HEK293 (cell line): Measurements from ENCODE around the gene CSTPP1.

ENCODE experiments used
- CTCF ChIA-PET: fragments of 350-600 bp; formaldehyde crosslinking; extraction: SDS; loops from one replicate; lab custom pipeline; 2021; ENCODE audit warnings: antibody characterized with exemption; lab: Yijun Ruan, JAX
- POLR2A ChIA-PET: fragments of 300-600 bp; formaldehyde crosslinking; extraction: SDS; loops from one replicate; lab custom pipeline; 2020; ENCODE audit warnings: antibody characterized with exemption, inconsistent platforms; lab: Yijun Ruan, JAX
- H3K27ac ChIP-seq: fragments of 200-500 bp; sonication (Bioruptor generic); 2 replicates; pipeline ENCODE4 v1.5.1; 2014; ENCODE audit warnings: low read depth, low read length, control low read depth, inconsistent platforms; ENCODE audit errors: extremely low read depth
- H3K36me3 ChIP-seq, 2 experiments: fragments of 200-500 bp in 1 of 2; sonication (Bioruptor generic) in 1 of 2; 1 replicate in 1 of 2; 2 replicates in 1 of 2; pipeline ENCODE4 v1.5.1; 2014 to 2017; ENCODE audit warnings: inconsistent platforms in 2 of 2, low read length in 2 of 2; ENCODE audit not compliant: control insufficient read depth in 2 of 2, insufficient read depth in 1 of 2
- H3K4me1 ChIP-seq: fragments of 200-500 bp; sonication (Bioruptor generic); 2 replicates; pipeline ENCODE4 v1.5.1; 2014; ENCODE audit warnings: mild to moderate bottlenecking, low read length, inconsistent platforms; ENCODE audit not compliant: control insufficient read depth, insufficient read depth
- H3K4me3 ChIP-seq: 2 replicates; pipeline ENCODE4 v1.5.1; 2011; ENCODE audit warnings: low read depth, mild to moderate bottlenecking, control low read depth, low read length, moderate library complexity
- H3K9me3 ChIP-seq: fragments of 200-500 bp; sonication (Bioruptor generic); 2 replicates; pipeline ENCODE4 v1.5.1; 2014; ENCODE audit warnings: low read depth, low read length, inconsistent platforms; ENCODE audit not compliant: control insufficient read depth, insufficient read depth
- FEZF1 ChIP-seq: fragments of 450-650 bp; formaldehyde crosslinking; IDR thresholded peaks from 2 replicates; pipeline ENCODE4 v1.5.1; 2016; ENCODE audit warnings: missing biosample characterization, missing genetic modification characterization
- GLI2 ChIP-seq: fragments of 450-650 bp; formaldehyde crosslinking; IDR thresholded peaks from 2 replicates; pipeline ENCODE4; 2017; ENCODE audit warnings: missing biosample characterization, missing genetic modification characterization, low read depth, borderline replicate concordance
- GLI4 ChIP-seq: fragments of 450-650 bp; formaldehyde crosslinking; IDR thresholded peaks from 2 replicates; pipeline ENCODE4 v1.5.1; 2016; ENCODE audit warnings: missing biosample characterization, missing genetic modification characterization
- HOXA7 ChIP-seq: sonication (generic); formaldehyde crosslinking; IDR thresholded peaks from 2 replicates; pipeline ENCODE4 v1.8.1; 2022; ENCODE audit warnings: missing genetic modification reagents, borderline replicate concordance
- KLF1 ChIP-seq: fragments of 450-650 bp; formaldehyde crosslinking; IDR thresholded peaks from 2 replicates; pipeline ENCODE4 v1.5.1; 2016; ENCODE audit warnings: missing biosample characterization, missing genetic modification characterization
- KLF8 ChIP-seq: fragments of 450-650 bp; formaldehyde crosslinking; IDR thresholded peaks from 2 replicates; pipeline ENCODE4 v1.5.1; 2016; ENCODE audit warnings: missing biosample characterization, missing genetic modification characterization
- KLF9 ChIP-seq: fragments of 450-650 bp; formaldehyde crosslinking; IDR thresholded peaks from 2 replicates; pipeline ENCODE4 v1.5.1; 2016; ENCODE audit warnings: missing biosample characterization, missing genetic modification characterization, low read depth
- SCRT2 ChIP-seq: fragments of 450-650 bp; formaldehyde crosslinking; IDR thresholded peaks from 2 replicates; pipeline ENCODE4 v1.5.1; 2016; ENCODE audit warnings: missing biosample characterization, missing genetic modification characterization
- TCF7L2 ChIP-seq: IDR thresholded peaks from 2 replicates; pipeline ENCODE4 v1.6.1; 2011; ENCODE audit warnings: low read depth, mild to moderate bottlenecking, inconsistent platforms, low read length, moderate library complexity, borderline replicate concordance
- ZBTB26 ChIP-seq: fragments of 450-650 bp; formaldehyde crosslinking; optimal IDR thresholded peaks from 2 replicates; pipeline ENCODE3; 2016; ENCODE audit warnings: missing biosample characterization, mild to moderate bottlenecking, missing genetic modification characterization
- ZBTB6 ChIP-seq: fragments of 450-650 bp; formaldehyde crosslinking; IDR thresholded peaks from 2 replicates; pipeline ENCODE4 v1.5.1; 2017; ENCODE audit warnings: missing biosample characterization, missing genetic modification characterization
- ZBTB8A ChIP-seq: fragments of 450-650 bp; formaldehyde crosslinking; IDR thresholded peaks from 2 replicates; pipeline ENCODE4 v1.5.1; 2016; ENCODE audit warnings: missing biosample characterization, missing genetic modification characterization
- ZFHX2 ChIP-seq: fragments of 450-650 bp; formaldehyde crosslinking; conservative IDR thresholded peaks from 2 replicates; pipeline ENCODE4 v1.5.1; 2016; ENCODE audit warnings: missing biosample characterization, missing genetic modification characterization
- ZNF155 ChIP-seq: fragments of 450-650 bp; formaldehyde crosslinking; IDR thresholded peaks from 2 replicates; pipeline ENCODE4 v1.5.1; 2016; ENCODE audit warnings: missing biosample characterization, missing genetic modification characterization
- ZNF2 ChIP-seq: fragments of 450-650 bp; formaldehyde crosslinking; IDR thresholded peaks from 2 replicates; pipeline ENCODE4 v1.5.1; 2016; ENCODE audit warnings: missing biosample characterization, missing genetic modification characterization
- ZNF302 ChIP-seq: fragments of 450-650 bp; formaldehyde crosslinking; IDR thresholded peaks from 2 replicates; pipeline ENCODE4 v1.5.1; 2016; ENCODE audit warnings: missing biosample characterization, missing genetic modification characterization, low read depth
- ZNF350 ChIP-seq: fragments of 450-650 bp; formaldehyde crosslinking; IDR thresholded peaks from 2 replicates; pipeline ENCODE4 v1.5.0; 2017; ENCODE audit warnings: missing biosample characterization, mild to moderate bottlenecking, missing genetic modification characterization
- ZNF37A ChIP-seq: fragments of 450-650 bp; IDR thresholded peaks from 2 replicates; pipeline ENCODE4 v1.5.1; 2018; ENCODE audit warnings: missing biosample characterization, missing genetic modification characterization
- ZNF501 ChIP-seq: fragments of 450-650 bp; formaldehyde crosslinking; IDR thresholded peaks from 2 replicates; pipeline ENCODE4 v1.5.1; 2016; ENCODE audit warnings: missing biosample characterization, missing genetic modification characterization
- ZNF544 ChIP-seq: fragments of 450-650 bp; formaldehyde crosslinking; IDR thresholded peaks from 2 replicates; pipeline ENCODE4 v1.5.0; 2017; ENCODE audit warnings: missing biosample characterization, missing genetic modification characterization
- ZNF560 ChIP-seq: fragments of 450-650 bp; formaldehyde crosslinking; IDR thresholded peaks from 2 replicates; pipeline ENCODE4 v1.5.1; 2017; ENCODE audit warnings: missing biosample characterization, missing genetic modification characterization, borderline replicate concordance
- ZNF76 ChIP-seq: fragments of 450-650 bp; formaldehyde crosslinking; IDR thresholded peaks from 2 replicates; pipeline ENCODE4; 2016; ENCODE audit warnings: low read depth, missing biosample characterization, missing genetic modification characterization, borderline replicate concordance
- ZNF792 ChIP-seq: fragments of 450-650 bp; formaldehyde crosslinking; IDR thresholded peaks from 2 replicates; pipeline ENCODE4 v1.5.1; 2016; ENCODE audit warnings: missing biosample characterization, missing genetic modification characterization
- ZNF837 ChIP-seq: fragments of 450-650 bp; formaldehyde crosslinking; IDR thresholded peaks from 2 replicates; pipeline ENCODE4 v1.5.1; 2016; ENCODE audit warnings: missing biosample characterization, missing genetic modification characterization
- TF ChIP-seq, protein P1 (sequence below): fragments of 450-650 bp; formaldehyde crosslinking; IDR thresholded peaks from 2 replicates; pipeline ENCODE4 v1.5.1; 2016; ENCODE audit warnings: missing biosample characterization, missing genetic modification characterization
- TF ChIP-seq, protein P2 (sequence below): fragments of 450-650 bp; IDR thresholded peaks from 2 replicates; pipeline ENCODE4 v1.5.1; 2018; ENCODE audit warnings: missing biosample characterization, mild to moderate bottlenecking, missing genetic modification characterization
- TF ChIP-seq, protein P3 (sequence below): fragments of 450-650 bp; formaldehyde crosslinking; IDR thresholded peaks from 2 replicates; pipeline ENCODE4 v1.5.1; 2016; ENCODE audit warnings: missing biosample characterization, missing genetic modification characterization, borderline replicate concordance

The CSTPP1 gene

GRCh38 chr11:46970913-46971625, 34.5 kb downstream of the CSTPP1 start (continued):
- TF ChIP-seq, protein P1, sequence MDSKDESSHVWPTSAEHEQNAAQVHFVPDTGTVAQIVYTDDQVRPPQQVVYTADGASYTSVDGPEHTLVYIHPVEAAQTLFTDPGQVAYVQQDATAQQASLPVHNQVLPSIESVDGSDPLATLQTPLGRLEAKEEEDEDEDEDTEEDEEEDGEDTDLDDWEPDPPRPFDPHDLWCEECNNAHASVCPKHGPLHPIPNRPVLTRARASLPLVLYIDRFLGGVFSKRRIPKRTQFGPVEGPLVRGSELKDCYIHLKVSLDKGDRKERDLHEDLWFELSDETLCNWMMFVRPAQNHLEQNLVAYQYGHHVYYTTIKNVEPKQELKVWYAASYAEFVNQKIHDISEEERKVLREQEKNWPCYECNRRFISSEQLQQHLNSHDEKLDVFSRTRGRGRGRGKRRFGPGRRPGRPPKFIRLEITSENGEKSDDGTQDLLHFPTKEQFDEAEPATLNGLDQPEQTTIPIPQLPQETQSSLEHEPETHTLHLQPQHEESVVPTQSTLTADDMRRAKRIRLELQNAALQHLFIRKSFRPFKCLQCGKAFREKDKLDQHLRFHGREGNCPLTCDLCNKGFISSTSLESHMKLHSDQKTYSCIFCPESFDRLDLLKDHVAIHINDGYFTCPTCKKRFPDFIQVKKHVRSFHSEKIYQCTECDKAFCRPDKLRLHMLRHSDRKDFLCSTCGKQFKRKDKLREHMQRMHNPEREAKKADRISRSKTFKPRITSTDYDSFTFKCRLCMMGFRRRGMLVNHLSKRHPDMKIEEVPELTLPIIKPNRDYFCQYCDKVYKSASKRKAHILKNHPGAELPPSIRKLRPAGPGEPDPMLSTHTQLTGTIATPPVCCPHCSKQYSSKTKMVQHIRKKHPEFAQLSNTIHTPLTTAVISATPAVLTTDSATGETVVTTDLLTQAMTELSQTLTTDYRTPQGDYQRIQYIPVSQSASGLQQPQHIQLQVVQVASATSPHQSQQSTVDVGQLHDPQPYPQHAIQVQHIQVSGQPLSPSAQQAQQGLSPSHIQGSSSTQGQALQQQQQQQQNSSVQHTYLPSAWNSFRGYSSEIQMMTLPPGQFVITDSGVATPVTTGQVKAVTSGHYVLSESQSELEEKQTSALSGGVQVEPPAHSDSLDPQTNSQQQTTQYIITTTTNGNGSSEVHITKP, result peak; percentile 76
- TF ChIP-seq TCF7L2 (peak; percentile 73; the same call in 1 of the 2 replicates), FEZF1 (tag by site-specific recombination) (peak; percentile 44; the same call in 1 of the 2 replicates), KLF8 (tag by site-specific recombination) (no peak), GLI2 (no peak), ZBTB8A (tag by site-specific recombination) (no peak), HOXA7 (CRISPR knock-in tag) (no peak)

DNA sequence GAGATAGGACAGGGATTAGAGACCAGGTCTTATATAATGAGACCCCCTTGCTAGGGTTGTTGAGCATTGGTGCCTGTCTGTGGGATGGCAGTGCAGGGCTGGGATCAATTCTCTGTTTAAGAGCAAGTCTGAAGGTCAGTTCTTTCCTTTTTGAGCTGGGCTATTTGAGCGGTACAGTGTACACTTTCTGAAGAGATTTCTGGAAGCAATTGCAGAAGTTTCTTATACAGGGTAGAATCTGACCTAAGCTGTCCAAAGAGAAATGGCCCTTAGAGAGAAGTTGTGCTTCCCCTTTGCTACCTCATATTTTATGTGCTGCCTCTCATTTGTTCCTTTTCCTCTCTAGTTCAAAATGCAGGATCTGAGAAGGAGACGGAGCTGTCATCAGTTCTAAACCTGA, 35.8 kb downstream of the CSTPP1 start:
- TF ChIP-seq ZBTB6 (tag by site-specific recombination), result no peak
- no peak for TF ChIP-seq ZNF2 (tag by site-specific recombination)
- no peak for TF ChIP-seq ZNF350 (tag by site-specific recombination)
- no peak for TF ChIP-seq KLF1
- TF ChIP-seq ZNF76 (tag by site-specific recombination), result no peak
- TF ChIP-seq SCRT2 (tag by site-specific recombination), result no peak
- TF ChIP-seq, protein P2, sequence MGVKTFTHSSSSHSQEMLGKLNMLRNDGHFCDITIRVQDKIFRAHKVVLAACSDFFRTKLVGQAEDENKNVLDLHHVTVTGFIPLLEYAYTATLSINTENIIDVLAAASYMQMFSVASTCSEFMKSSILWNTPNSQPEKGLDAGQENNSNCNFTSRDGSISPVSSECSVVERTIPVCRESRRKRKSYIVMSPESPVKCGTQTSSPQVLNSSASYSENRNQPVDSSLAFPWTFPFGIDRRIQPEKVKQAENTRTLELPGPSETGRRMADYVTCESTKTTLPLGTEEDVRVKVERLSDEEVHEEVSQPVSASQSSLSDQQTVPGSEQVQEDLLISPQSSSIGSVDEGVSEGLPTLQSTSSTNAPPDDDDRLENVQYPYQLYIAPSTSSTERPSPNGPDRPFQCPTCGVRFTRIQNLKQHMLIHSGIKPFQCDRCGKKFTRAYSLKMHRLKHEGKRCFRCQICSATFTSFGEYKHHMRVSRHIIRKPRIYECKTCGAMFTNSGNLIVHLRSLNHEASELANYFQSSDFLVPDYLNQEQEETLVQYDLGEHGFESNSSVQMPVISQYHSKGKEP (tag by site-specific recombination), result no peak
- no peak for TF ChIP-seq ZNF501
- TF ChIP-seq ZNF792 (tag by site-specific recombination), result no peak
- TF ChIP-seq ZNF155 (tag by site-specific recombination), result no peak
- no peak for TF ChIP-seq GLI4
- no peak for TF ChIP-seq ZFHX2
- TF ChIP-seq KLF9 (tag by site-specific recombination), result no peak
- no peak for TF ChIP-seq ZNF544 (tag by site-specific recombination)
- TF ChIP-seq, protein P3, sequence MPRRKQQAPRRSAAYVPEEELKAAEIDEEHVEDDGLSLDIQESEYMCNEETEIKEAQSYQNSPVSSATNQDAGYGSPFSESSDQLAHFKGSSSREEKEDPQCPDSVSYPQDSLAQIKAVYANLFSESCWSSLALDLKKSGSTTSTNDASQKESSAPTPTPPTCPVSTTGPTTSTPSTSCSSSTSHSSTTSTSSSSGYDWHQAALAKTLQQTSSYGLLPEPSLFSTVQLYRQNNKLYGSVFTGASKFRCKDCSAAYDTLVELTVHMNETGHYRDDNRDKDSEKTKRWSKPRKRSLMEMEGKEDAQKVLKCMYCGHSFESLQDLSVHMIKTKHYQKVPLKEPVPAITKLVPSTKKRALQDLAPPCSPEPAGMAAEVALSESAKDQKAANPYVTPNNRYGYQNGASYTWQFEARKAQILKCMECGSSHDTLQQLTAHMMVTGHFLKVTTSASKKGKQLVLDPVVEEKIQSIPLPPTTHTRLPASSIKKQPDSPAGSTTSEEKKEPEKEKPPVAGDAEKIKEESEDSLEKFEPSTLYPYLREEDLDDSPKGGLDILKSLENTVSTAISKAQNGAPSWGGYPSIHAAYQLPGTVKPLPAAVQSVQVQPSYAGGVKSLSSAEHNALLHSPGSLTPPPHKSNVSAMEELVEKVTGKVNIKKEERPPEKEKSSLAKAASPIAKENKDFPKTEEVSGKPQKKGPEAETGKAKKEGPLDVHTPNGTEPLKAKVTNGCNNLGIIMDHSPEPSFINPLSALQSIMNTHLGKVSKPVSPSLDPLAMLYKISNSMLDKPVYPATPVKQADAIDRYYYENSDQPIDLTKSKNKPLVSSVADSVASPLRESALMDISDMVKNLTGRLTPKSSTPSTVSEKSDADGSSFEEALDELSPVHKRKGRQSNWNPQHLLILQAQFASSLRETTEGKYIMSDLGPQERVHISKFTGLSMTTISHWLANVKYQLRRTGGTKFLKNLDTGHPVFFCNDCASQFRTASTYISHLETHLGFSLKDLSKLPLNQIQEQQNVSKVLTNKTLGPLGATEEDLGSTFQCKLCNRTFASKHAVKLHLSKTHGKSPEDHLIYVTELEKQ (tag by site-specific recombination), result no peak
- no peak for TF ChIP-seq ZNF560 (tag by site-specific recombination)
- no peak for TF ChIP-seq ZNF37A (tag by site-specific recombination)
- TF ChIP-seq ZNF837 (tag by site-specific recombination), result no peak
- no peak for TF ChIP-seq ZNF302
- TF ChIP-seq ZBTB26 (tag by site-specific recombination), result no peak
- TF ChIP-seq, all 188 proteins: peak for 0
- CTCF ChIA-PET, result no interaction called here
- Histone ChIP-seq H3K4me3 (no peak overlapping the region), H3K27ac (no peak overlapping the region), H3K9me3 (no peaks in the 10 kb centered on the region), H3K4me1 (0 out of 2 replicates have a peak, but pooled peaks cover 2% of the 10 kb centered on the region), H3K36me3 (no peaks in the 10 kb centered on the region)
- POLR2A ChIA-PET, result no interaction called here
